Activated T-helper 1 cell treated with anti-CD3 and anti-CD28 coated beads, Interleukin-12 subunit alpha, Interleukin-12 subunit beta, Interleukin-2, Interleukin-4 antibody, amounts not matched to agents 30 ng/mL and 10 ng/mL and 1 ng/mL, durations not matched to agents 14 hours and 24 hours and 36 hours (primary cell): Measurements from ENCODE around the gene GSG1L2. TPM values are rescaled to one million over a fixed set of nuclear protein-coding genes. Genes with fewer than 3 reads are reported as not detected.

Experiments used
- DNase-seq: peaks from one replicate; pipeline ENCODE4 v3.0.0; 2021; ENCODE audit warnings: low spot score
- H3K27ac Mint-ChIP-seq: one replicate; pipeline ENCODE4 v1.8.0; 2021; ENCODE audit warnings: mild to moderate bottlenecking, mixed read lengths
- H3K27me3 Mint-ChIP-seq: one replicate; pipeline ENCODE4 v1.8.0; 2022; ENCODE audit warnings: mild to moderate bottlenecking, moderate library complexity, mixed read lengths; ENCODE audit not compliant: insufficient read depth
- H3K36me3 Mint-ChIP-seq: one replicate; pipeline ENCODE4 v1.8.0; 2021; ENCODE audit warnings: low read depth, mixed read lengths
- H3K4me1 Mint-ChIP-seq: one replicate; pipeline ENCODE4 v1.8.0; 2021; ENCODE audit warnings: low read depth, mixed read lengths
- H3K4me3 Mint-ChIP-seq: one replicate; pipeline ENCODE4 v1.8.0; 2021; ENCODE audit warnings: mild to moderate bottlenecking, moderate library complexity, mixed read lengths
- H3K9me3 Mint-ChIP-seq: one replicate; pipeline ENCODE4 v1.8.0; 2021; ENCODE audit warnings: mixed read lengths
- intact Hi-C: fragments of 100-400 bp; cut with micrococcal nuclease; formaldehyde crosslinking; loops from one replicate; pipeline ENCODE4 v1.15.1; 2024
- total RNA-seq: library from RNA; stranded (reverse); gene quantifications from 2 replicates; pipeline ENCODE4 v1.2.3, GENCODE V29; 2022

Gene GSG1L2
- total RNA-seq, 1 donor from 2014 or later: not detected

- DNase-seq: no peak
- Mint-ChIP-seq H3K4me1 (no peaks in the 10 kb centered on the region), H3K4me3 (no peak overlapping the region), H3K9me3 (no peaks in the 10 kb centered on the region), H3K36me3 (no peaks in the 10 kb centered on the region), H3K27me3 (no peaks in the 10 kb centered on the region), H3K27ac (no peak overlapping the region)
- intact Hi-C loops: no loop called here
These were observed 4.8 kb downstream of the GSG1L2 start for GRCh38 chr17:9817086-9817485.

GRCh38 chr17:9816472-9816871 is 5.4 kb downstream of the GSG1L2 start:
- Mint-ChIP-seq H3K27ac (no peak overlapping the region), H3K36me3 (no peaks in the 10 kb centered on the region), H3K9me3 (no peaks in the 10 kb centered on the region), H3K4me3 (no peak overlapping the region), H3K4me1 (no peaks in the 10 kb centered on the region), H3K27me3 (no peaks in the 10 kb centered on the region)
- intact Hi-C loops: no loop called here
- no peak for DNase-seq

GRCh38 chr17:9814337-9814945 is 7.4 kb downstream of the GSG1L2 start:
- H3K9me3 Mint-ChIP-seq: no peaks in the 10 kb centered on the region
- H3K27ac Mint-ChIP-seq: no peak overlapping the region
- no peaks in the 10 kb centered on the region for H3K36me3 Mint-ChIP-seq
- H3K4me1 Mint-ChIP-seq: no peaks in the 10 kb centered on the region
- H3K27me3 Mint-ChIP-seq: no peaks in the 10 kb centered on the region
- no peak overlapping the region for H3K4me3 Mint-ChIP-seq
- intact Hi-C loops: no loop called here
- DNase-seq: no peak

GRCh38 chr17:9813166-9813565 is 8.7 kb downstream of the GSG1L2 start:
- no peak for DNase-seq
- H3K36me3 Mint-ChIP-seq: no peaks in the 10 kb centered on the region
- no peak overlapping the region for H3K4me3 Mint-ChIP-seq
- no peaks in the 10 kb centered on the region for H3K4me1 Mint-ChIP-seq
- H3K27ac Mint-ChIP-seq: no peak overlapping the region
- no peaks in the 10 kb centered on the region for H3K27me3 Mint-ChIP-seq
- no peaks in the 10 kb centered on the region for H3K9me3 Mint-ChIP-seq
- intact Hi-C loops: no loop called here

GRCh38 chr17:9811537-9811936 is 10.3 kb downstream of the GSG1L2 start:
- no peaks in the 10 kb centered on the region for H3K9me3 Mint-ChIP-seq

GRCh38 chr17:9811086-9811485 is 10.8 kb downstream of the GSG1L2 start:
- no peaks in the 10 kb centered on the region for H3K4me1 Mint-ChIP-seq
- H3K27me3 Mint-ChIP-seq: no peaks in the 10 kb centered on the region
- intact Hi-C loops: no loop called here

More at GRCh38 chr17:9811537-9811936, 10.3 kb downstream of the GSG1L2 start:
- no peak for DNase-seq
- Mint-ChIP-seq H3K27ac (no peak overlapping the region), H3K4me3 (no peak overlapping the region), H3K36me3 (no peaks in the 10 kb centered on the region), H3K4me1 (no peaks in the 10 kb centered on the region), H3K27me3 (no peaks in the 10 kb centered on the region)
- intact Hi-C loops: no loop called here

GRCh38 chr17:9810100-9810949 is 11.6 kb downstream of the GSG1L2 start:
- no peaks in the 10 kb centered on the region for H3K4me1 Mint-ChIP-seq
- no peak for DNase-seq
- no peaks in the 10 kb centered on the region for H3K27me3 Mint-ChIP-seq
- H3K4me3 Mint-ChIP-seq: no peak overlapping the region
- no peaks in the 10 kb centered on the region for H3K36me3 Mint-ChIP-seq
- intact Hi-C loops: no loop called here
- no peaks in the 10 kb centered on the region for H3K9me3 Mint-ChIP-seq
- no peak overlapping the region for H3K27ac Mint-ChIP-seq

More at GRCh38 chr17:9811086-9811485, 10.8 kb downstream of the GSG1L2 start:
- H3K4me3 Mint-ChIP-seq: no peak overlapping the region
- H3K9me3 Mint-ChIP-seq: no peaks in the 10 kb centered on the region
- no peaks in the 10 kb centered on the region for H3K36me3 Mint-ChIP-seq
- no peak for DNase-seq
- no peak overlapping the region for H3K27ac Mint-ChIP-seq

GRCh38 chr17:9809409-9809808 is 12.5 kb downstream of the GSG1L2 start:
- H3K4me3 Mint-ChIP-seq: no peak overlapping the region
- H3K27me3 Mint-ChIP-seq: no peaks in the 10 kb centered on the region
- H3K36me3 Mint-ChIP-seq: no peaks in the 10 kb centered on the region
- no peaks in the 10 kb centered on the region for H3K9me3 Mint-ChIP-seq
- intact Hi-C loops: no loop called here
- no peak for DNase-seq
- no peak overlapping the region for H3K27ac Mint-ChIP-seq
- no peaks in the 10 kb centered on the region for H3K4me1 Mint-ChIP-seq

- H3K9me3 Mint-ChIP-seq: peaks cover 3% of the 10 kb centered on the region
- no peaks in the 10 kb centered on the region for H3K36me3 Mint-ChIP-seq
- no peak overlapping the region for H3K27ac Mint-ChIP-seq
- no peaks in the 10 kb centered on the region for H3K27me3 Mint-ChIP-seq
- no peak for DNase-seq
- H3K4me1 Mint-ChIP-seq: no peaks in the 10 kb centered on the region
- no peak overlapping the region for H3K4me3 Mint-ChIP-seq
- intact Hi-C loops: no loop called here
These were observed 15.2 kb downstream of the GSG1L2 start for GRCh38 chr17:9806699-9807098.

- H3K9me3 Mint-ChIP-seq: peaks cover 3% of the 10 kb centered on the region
- no peaks in the 10 kb centered on the region for H3K27me3 Mint-ChIP-seq
- no peaks in the 10 kb centered on the region for H3K4me1 Mint-ChIP-seq
- no peaks in the 10 kb centered on the region for H3K36me3 Mint-ChIP-seq
- DNase-seq: no peak
- intact Hi-C loops: no loop called here
- no peak overlapping the region for H3K27ac Mint-ChIP-seq
- H3K4me3 Mint-ChIP-seq: no peak overlapping the region
These were observed 16.1 kb downstream of the GSG1L2 start for GRCh38 chr17:9805769-9806168.

GRCh38 chr17:9802697-9803096 is 19.2 kb downstream of the GSG1L2 start:
- H3K27me3 Mint-ChIP-seq: no peaks in the 10 kb centered on the region

GRCh38 chr17:9802294-9802693 is 19.6 kb downstream of the GSG1L2 start:
- Mint-ChIP-seq H3K27ac (no peak overlapping the region), H3K4me3 (no peak overlapping the region), H3K9me3 (peaks cover 3% of the 10 kb centered on the region), H3K36me3 (no peaks in the 10 kb centered on the region), H3K4me1 (no peaks in the 10 kb centered on the region), H3K27me3 (no peaks in the 10 kb centered on the region)
- no peak for DNase-seq
- intact Hi-C loops: no loop called here

More at GRCh38 chr17:9802697-9803096, 19.2 kb downstream of the GSG1L2 start:
- Mint-ChIP-seq H3K36me3 (no peaks in the 10 kb centered on the region), H3K4me1 (no peaks in the 10 kb centered on the region), H3K9me3 (peaks cover 3% of the 10 kb centered on the region), H3K4me3 (no peak overlapping the region), H3K27ac (no peak overlapping the region)
- DNase-seq: no peak
- intact Hi-C loops: no loop called here

- no peak overlapping the region for H3K4me3 Mint-ChIP-seq
- no peak overlapping the region for H3K27ac Mint-ChIP-seq
- no peaks in the 10 kb centered on the region for H3K36me3 Mint-ChIP-seq
- intact Hi-C loops: no loop called here
- peaks cover 3% of the 10 kb centered on the region for H3K9me3 Mint-ChIP-seq
- no peaks in the 10 kb centered on the region for H3K4me1 Mint-ChIP-seq
- no peak for DNase-seq
- H3K27me3 Mint-ChIP-seq: no peaks in the 10 kb centered on the region
These were observed 20.4 kb downstream of the GSG1L2 start for GRCh38 chr17:9801505-9801904.
